LHCN-M2 (cell line): ENCODE measurements around the gene RAB11A. TPM values are rescaled to one million over a fixed set of nuclear protein-coding genes. Genes with fewer than 3 reads are reported as not detected.

Experiments
- DNase-seq: peaks from one replicate; pipeline ENCODE4 v3.0.0-alpha.2; 2012; ENCODE audit warnings: low read depth
- polyA plus RNA-seq: library from polyadenylated mRNA; unstranded; fragments of >200 nt; gene quantifications from one replicate; pipeline ENCODE4 v1.2.1, GENCODE V29; 2012; ENCODE audit warnings: missing spikeins
- total RNA-seq: library from RNA; depleted of rRNA; stranded (reverse); fragments of >200 nt; gene quantifications from 2 replicates; pipeline ENCODE4 v1.2.3, GENCODE V29; 2014; rRNA removed

Gene RAB11A
- 219 and 243 TPM in 2 replicates for total RNA-seq
- polyA plus RNA-seq, result 193 TPM

DNA sequence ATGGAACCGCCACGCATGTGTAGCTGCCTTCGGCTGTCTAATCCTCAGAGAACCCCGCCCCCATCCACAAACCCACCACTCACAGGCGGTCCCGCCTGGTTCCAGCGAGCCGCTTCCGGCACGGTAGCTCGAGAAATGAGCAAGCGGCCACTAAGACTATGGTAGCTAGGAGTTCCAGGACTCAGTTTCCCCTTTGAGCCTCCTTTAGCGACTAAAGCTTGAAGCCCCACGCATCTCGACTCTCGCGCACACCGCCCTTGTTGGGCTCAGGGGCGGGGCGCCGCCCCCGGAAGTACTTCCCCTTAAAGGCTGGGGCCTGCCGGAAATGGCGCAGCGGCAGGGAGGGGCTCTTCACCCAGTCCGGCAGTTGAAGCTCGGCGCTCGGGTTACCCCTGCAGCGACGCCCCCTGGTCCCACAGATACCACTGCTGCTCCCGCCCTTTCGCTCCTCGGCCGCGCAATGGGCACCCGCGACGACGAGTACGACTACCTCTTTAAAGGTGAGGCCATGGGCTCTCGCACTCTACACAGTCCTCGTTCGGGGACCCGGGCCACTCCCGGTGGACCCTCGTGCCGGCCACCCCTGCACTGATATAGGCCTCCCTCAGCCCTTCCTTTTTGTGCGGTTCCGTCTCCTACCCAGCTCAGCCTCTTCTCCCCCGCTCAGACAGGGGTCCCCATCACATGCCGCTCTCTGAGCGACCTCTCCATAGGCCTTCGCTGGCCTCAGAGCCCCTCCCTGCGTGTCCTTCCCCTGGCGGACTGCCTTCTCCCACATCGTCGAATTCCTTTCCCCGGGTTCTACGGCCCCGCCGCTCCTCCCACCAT lies at the start of gene RAB11A:
Gene RAB11A (plus strand): TSS at position 366 of the 828 bp plus-strand sequence. CDS start 95 bp downstream, at position 461.
- peak; percentile 95 for DNase-seq

GRCh38 chr15:65819563-65819960 lies 49.7 kb upstream of the RAB11A start:
- DNase-seq, result no peak

DNA sequence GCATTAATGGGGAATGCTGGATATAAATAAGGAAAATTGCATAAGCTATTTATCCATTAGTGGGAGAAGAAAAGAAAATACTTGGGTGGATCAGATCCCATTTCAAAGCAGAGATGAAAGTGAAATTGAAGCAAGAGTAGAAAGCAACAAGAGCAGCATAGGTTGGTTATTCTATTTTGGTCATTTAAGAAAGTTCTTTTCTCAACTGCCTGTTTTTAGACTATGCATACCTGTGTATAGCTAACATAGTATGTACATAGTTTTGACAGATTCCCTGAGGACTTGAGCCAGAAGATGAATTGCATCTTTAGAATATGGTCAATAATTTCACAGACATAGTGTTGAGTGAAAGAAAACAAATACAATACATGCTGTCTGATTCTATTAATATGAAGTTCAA lies 48.2 kb upstream of the RAB11A start:
- no peak for DNase-seq

GRCh38 chr15:65822316-65822715 lies 47.0 kb upstream of the RAB11A start:
- DNase-seq, result no peak

DNA sequence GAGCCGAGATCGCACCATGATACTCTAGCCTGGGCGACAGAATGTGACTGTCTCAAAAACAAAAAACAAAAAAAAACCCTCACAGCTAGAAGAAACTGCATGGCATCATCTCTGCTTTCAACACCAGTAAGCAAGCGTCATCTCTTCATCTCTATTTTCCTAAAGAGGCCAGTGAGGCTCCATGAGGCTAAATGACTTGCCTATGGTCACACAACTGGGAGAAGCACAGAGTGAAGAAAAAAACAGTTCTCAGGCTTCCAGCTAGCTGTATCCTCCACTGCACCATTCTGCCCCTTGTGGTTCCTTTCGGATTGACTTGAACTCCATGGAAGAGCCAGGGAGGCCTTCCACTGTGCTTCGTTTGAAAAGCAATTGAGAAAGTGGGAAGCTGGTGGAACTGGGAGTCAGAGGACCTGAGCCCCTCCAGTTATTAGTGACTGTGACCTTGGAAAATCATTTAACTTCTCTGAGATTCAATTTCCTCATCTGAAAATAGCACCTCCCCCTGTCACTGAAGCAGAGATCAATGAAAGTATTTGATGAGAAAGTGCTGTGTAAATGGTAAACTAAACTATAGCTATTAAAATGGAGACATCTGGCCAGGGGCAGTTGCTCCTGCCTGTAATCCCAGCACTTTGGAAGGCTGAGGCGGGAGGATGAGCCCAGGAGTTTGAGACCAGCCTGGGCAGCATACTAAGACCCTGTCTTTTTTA lies 45.1 kb upstream of the RAB11A start:
- peak; percentile 64 for DNase-seq

DNA sequence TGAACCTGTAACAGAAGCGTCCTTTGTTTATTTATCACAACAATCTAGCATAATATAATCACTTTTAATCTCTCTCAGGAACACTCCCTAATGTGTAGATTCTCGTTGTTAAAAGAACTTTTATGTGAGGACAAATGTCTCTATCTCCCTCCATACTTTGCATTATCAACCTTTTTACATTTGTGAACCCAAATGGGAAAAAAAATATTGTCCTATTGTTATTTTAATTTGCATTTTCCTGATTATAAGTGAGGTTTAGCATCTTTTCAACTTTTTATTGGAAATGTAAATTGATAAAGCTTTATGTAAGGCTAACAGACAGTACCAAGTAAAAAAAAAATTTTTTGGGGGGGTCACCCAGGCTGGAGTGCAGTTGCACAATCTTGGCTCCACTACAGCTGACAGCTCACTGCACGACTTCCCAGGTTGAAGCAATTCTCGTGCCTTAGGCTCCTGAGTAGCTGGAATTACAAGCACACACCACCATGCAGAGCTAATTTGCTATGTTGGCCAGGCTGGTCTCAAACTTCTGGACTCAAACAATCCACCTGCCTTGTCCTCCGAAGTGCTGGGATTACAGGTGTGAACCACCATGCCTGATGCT lies 44.2 kb upstream of the RAB11A start:
- DNase-seq, result peak; percentile 19

GRCh38 chr15:65827065-65827464 lies 42.2 kb upstream of the RAB11A start:
- no peak for DNase-seq

DNA sequence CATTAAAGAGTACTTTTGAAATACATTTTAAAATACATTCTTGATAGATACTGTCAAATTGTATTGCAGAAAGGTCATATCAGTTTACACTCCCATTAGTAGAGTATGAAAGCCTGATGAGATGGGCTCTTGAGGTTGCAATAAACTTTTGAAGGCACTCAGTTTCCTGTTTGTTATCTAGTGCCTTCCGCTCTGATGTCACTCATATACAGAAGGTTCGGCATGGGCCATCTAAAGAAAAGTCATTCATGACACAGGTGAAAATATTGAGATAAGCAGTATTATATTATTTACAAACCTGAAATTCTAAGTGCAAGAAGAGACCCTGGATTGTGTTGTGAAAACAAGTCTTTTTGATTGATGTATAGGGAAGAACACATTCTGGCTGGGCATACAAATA lies 40.7 kb upstream of the RAB11A start:
- DNase-seq, result no peak

- no peak for DNase-seq
Measured at GRCh38 chr15:65829130-65829764, 40.0 kb upstream of the RAB11A start.

GRCh38 chr15:65832549-65833364 lies 36.5 kb upstream of the RAB11A start:
- DNase-seq, result peak; percentile 98

DNA sequence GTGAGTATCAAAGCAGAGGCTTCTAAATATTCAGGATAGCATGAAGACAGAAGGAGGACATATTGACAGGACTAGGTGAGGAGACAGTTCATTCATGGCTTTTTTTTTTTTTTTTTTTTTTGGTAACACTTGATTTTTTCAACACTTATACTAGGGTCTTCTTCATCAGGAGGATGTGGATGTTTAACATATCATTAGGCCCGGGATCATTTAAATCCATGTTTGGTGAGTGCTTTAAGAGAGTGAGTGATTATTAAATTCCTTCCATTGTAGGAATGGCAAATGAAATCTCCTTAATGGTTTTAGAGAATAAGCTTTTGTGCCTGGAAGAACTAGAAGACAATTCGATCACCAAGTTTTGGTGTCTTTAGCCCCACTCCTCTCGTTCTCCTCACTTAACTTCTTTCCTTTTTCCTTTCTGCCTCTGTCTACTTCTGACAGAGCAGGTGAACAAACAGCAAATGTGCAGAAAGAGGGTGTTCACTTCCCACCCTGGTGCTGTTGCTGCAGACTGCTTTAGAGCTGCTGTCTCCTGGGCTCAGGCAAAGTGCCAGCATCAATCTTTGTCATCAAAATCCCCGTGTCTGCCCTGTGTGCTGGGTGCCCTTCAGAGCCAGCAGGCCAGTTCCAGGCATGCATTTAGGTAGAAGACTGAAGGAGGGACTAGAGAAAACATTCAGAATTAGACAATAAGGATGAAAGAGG lies 35.6 kb upstream of the RAB11A start:
- DNase-seq, result peak; percentile 32

- DNase-seq, result no peak
Measured at GRCh38 chr15:65834603-65835282, 34.5 kb upstream of the RAB11A start.

DNA sequence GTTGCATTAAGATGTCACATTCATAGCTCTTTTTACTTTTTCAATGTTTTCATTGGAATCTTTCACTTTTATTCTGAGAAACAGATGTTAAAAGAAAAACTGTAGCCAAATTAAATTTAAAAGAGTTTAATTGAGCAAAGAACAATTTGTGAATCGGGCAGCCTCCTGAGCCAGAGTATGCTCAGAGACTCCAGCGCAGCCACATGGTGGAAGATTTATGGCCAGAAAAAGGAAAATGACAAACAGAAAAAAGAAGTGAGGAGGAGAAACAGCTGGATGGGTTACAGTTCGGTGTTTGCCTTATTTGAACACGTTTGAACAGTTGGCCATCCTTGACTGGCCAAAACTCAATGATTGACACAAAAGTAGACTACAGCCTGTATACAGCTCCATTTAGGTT lies 33.8 kb upstream of the RAB11A start:
- no peak for DNase-seq

GRCh38 chr15:65836665-65837064 lies 32.6 kb upstream of the RAB11A start:
- no peak for DNase-seq

GRCh38 chr15:65837301-65838294 lies 31.7 kb upstream of the RAB11A start:
- no peak for DNase-seq

DNA sequence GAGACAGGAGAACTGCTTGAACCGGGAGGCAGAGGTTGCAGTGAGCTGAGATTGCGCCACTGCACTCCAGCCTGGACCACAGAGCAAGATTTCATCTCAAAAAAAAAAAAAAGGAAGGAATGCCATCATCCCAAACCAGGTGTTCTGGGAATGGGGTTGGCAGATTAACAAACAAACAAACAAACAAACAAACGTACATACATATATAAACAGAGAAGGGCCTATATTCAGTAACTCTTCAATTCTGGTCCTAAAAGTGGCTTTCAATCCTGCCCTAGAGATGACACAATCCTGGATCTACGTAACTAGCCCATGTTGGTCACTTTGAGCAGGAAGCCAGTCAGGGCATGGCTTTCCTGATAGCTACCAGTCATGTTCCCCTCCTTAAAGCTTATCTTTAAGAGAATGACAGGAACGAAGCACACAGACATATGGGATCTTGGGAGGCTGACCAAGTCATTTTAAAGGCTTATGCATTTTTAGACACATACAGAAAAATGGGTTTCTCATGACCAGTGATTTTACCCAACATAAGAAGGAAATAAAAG lies 29.9 kb upstream of the RAB11A start:
- no peak for DNase-seq

GRCh38 chr15:65839985-65840384 lies 29.3 kb upstream of the RAB11A start:
- no peak for DNase-seq
